ENCODE measurements around the gene RFNG. TPM values are rescaled to one million over a fixed set of nuclear protein-coding genes. Genes with fewer than 3 reads are reported as not detected.
A peak's percentile ranks its signal among the peaks of the same experiment; 100 is the strongest.

Gene RFNG
- total and polyA plus RNA-seq, 2 donors from 2014 or later, result 29.8 to 47.3 TPM

GRCh38 chr17:82092628-82092994 is 41.0 kb upstream of the RFNG start:
- no peak overlapping the region for H3K27ac ChIP-seq (ENCODE audit: low read depth in 2 of 2, low read length in 2 of 2)
- TF ChIP-seq, protein P1, sequence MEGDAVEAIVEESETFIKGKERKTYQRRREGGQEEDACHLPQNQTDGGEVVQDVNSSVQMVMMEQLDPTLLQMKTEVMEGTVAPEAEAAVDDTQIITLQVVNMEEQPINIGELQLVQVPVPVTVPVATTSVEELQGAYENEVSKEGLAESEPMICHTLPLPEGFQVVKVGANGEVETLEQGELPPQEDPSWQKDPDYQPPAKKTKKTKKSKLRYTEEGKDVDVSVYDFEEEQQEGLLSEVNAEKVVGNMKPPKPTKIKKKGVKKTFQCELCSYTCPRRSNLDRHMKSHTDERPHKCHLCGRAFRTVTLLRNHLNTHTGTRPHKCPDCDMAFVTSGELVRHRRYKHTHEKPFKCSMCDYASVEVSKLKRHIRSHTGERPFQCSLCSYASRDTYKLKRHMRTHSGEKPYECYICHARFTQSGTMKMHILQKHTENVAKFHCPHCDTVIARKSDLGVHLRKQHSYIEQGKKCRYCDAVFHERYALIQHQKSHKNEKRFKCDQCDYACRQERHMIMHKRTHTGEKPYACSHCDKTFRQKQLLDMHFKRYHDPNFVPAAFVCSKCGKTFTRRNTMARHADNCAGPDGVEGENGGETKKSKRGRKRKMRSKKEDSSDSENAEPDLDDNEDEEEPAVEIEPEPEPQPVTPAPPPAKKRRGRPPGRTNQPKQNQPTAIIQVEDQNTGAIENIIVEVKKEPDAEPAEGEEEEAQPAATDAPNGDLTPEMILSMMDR (IDR thresholded peaks at IDR 0.05; ENCODE audit: borderline replicate concordance, extremely low read depth, insufficient read depth), result no peak
- no peaks in the 10 kb centered on the region for H3K9me3 ChIP-seq (ENCODE audit: control insufficient read depth in 2 of 3, insufficient read depth in 1 of 3, low read length in 3 of 3)
- no peaks in the 10 kb centered on the region for H3K27me3 ChIP-seq (ENCODE audit: control insufficient read depth, insufficient read depth, low read length)
- no peak overlapping the region for H3K9ac ChIP-seq (ENCODE audit: low read length in 3 of 3)
- DNase-seq (no peak), FAIRE-seq (no peak)
- H3K36me3 ChIP-seq (ENCODE audit: control insufficient read depth in 2 of 3, insufficient read depth in 3 of 3, low read length in 3 of 3), result peaks cover 0 to 14% (median 2%) of the 10 kb centered on the region in 3 donors
- H3K4me3 ChIP-seq (ENCODE audit: low read length in 3 of 3), result no peak overlapping the region
- intact Hi-C loops (cut with DNase I), result no loop called here
- H3K4me1 ChIP-seq (ENCODE audit: control insufficient read depth in 2 of 3, insufficient read depth in 2 of 3, low read depth in 1 of 3, low read length in 3 of 3), result peaks cover 0 to 8% (median 5%) of the 10 kb centered on the region in 3 donors

- peaks cover 0 to 14% (median 4%) of the 10 kb centered on the region in 3 donors for H3K36me3 ChIP-seq (ENCODE audit: control insufficient read depth in 2 of 3, insufficient read depth in 3 of 3, low read length in 3 of 3)
- H3K27me3 ChIP-seq (ENCODE audit: control insufficient read depth, insufficient read depth, low read length), result no peaks in the 10 kb centered on the region
- H3K9me3 ChIP-seq (ENCODE audit: control insufficient read depth in 2 of 3, insufficient read depth in 1 of 3, low read length in 3 of 3), result no peaks in the 10 kb centered on the region
- peaks cover 0 to 8% (median 5%) of the 10 kb centered on the region in 3 donors for H3K4me1 ChIP-seq (ENCODE audit: control insufficient read depth in 2 of 3, insufficient read depth in 2 of 3, low read depth in 1 of 3, low read length in 3 of 3)
- no peak overlapping the region for H3K4me3 ChIP-seq (ENCODE audit: low read length in 3 of 3)
- intact Hi-C loops (cut with DNase I), result no loop called here
- DNase-seq, result peak in 1 of 5 donors; percentile 71
- H3K27ac ChIP-seq (ENCODE audit: low read depth in 2 of 2, low read length in 2 of 2), result no peak overlapping the region
- FAIRE-seq, result no peak
- H3K9ac ChIP-seq (ENCODE audit: low read length in 3 of 3), result no peak overlapping the region
- TF ChIP-seq, protein P1 (IDR thresholded peaks at IDR 0.05; ENCODE audit: borderline replicate concordance, extremely low read depth, insufficient read depth), result no peak
Observed at GRCh38 chr17:82092094-82092586, 40.5 kb upstream of the RFNG start.

- FAIRE-seq (no peak), DNase-seq (peak in 1 of 5 donors; percentile 72)
- Histone ChIP-seq H3K9ac (ENCODE audit: low read length in 3 of 3) (no peak overlapping the region), H3K36me3 (ENCODE audit: control insufficient read depth in 2 of 3, insufficient read depth in 3 of 3, low read length in 3 of 3) (peaks cover 0 to 14% (median 4%) of the 10 kb centered on the region in 3 donors), H3K4me1 (ENCODE audit: control insufficient read depth in 2 of 3, insufficient read depth in 2 of 3, low read depth in 1 of 3, low read length in 3 of 3) (peaks cover 0 to 3% (median 1%) of the 10 kb centered on the region in 3 donors), H3K4me3 (ENCODE audit: low read length in 3 of 3) (no peak overlapping the region), H3K27ac (ENCODE audit: low read depth in 2 of 2, low read length in 2 of 2) (no peak overlapping the region), H3K27me3 (ENCODE audit: control insufficient read depth, insufficient read depth, low read length) (no peaks in the 10 kb centered on the region), H3K9me3 (ENCODE audit: control insufficient read depth in 2 of 3, insufficient read depth in 1 of 3, low read length in 3 of 3) (no peaks in the 10 kb centered on the region)
- intact Hi-C loops (cut with DNase I), result no loop called here
- TF ChIP-seq, protein P1 (IDR thresholded peaks at IDR 0.05; ENCODE audit: borderline replicate concordance, extremely low read depth, insufficient read depth), result no peak
Observed at GRCh38 chr17:82091264-82092066, 39.9 kb upstream of the RFNG start.
